ENCODE data around the gene STX18. TPM values are rescaled to one million over a fixed set of nuclear protein-coding genes. Genes with fewer than 3 reads are reported as not detected.

Gene STX18
- total RNA-seq, 1 experiment from 2014 or later = 20.9 TPM

- no peak overlapping the region for H2BK120ac ChIP-seq (ENCODE audit: low read depth, low read length, poor library complexity, severe bottlenecking)
- no peak overlapping the region for H3K56ac ChIP-seq (ENCODE audit: insufficient read length, low read depth, low read length)
- H3K27ac Mint-ChIP-seq = peak overlapping the region in 1 of 3 experiments; percentile 99; a peak in 3 of 7 replicates
- no peak overlapping the region for H4K91ac ChIP-seq (ENCODE audit: insufficient read length, low read depth, low read length)
- H3K4ac ChIP-seq (ENCODE audit: low read depth, low read length) = 0 out of 2 replicates have a peak overlapping the region, but pooled peaks have one; percentile 1
- H4K8ac ChIP-seq (replicated peaks; ENCODE audit: insufficient read length, low read depth, low read length) = no peak overlapping the region
- no peaks in the 10 kb centered on the region for H3K9me3 ChIP-seq (ENCODE audit: control insufficient read depth, low read depth, low read length)
- peaks cover 5% of the 10 kb centered on the region; the same call in 1 of the 2 replicates for H3K4me1 ChIP-seq (ENCODE audit: insufficient read depth, low read length)
- H3K4me2 ChIP-seq (ENCODE audit: insufficient read depth, insufficient read length, low read length) = no peak overlapping the region
- H2BK12ac ChIP-seq (ENCODE audit: insufficient read length, low read depth, low read length) = no peak overlapping the region
- H3K27me3 Mint-ChIP-seq (ENCODE audit: low read depth) = peaks cover 34% of the 10 kb centered on the region
- H3K79me2 ChIP-seq (ENCODE audit: insufficient read depth, low read length) = no peaks in the 10 kb centered on the region
- no peak overlapping the region for H3K23ac ChIP-seq (ENCODE audit: insufficient read length, low read depth, low read length)
- no CpG with 5 or more reads among the region's 19 CpGs for WGBS (ENCODE audit: extremely low coverage, insufficient read length, low lambda C conversion rate)
- H3K4me3 Mint-ChIP-seq = peak overlapping the region in 1 of 2 experiments; percentile 56; a peak in 1 of 5 replicates
- H3K79me1 ChIP-seq (ENCODE audit: insufficient read depth, low read depth, low read length, poor library complexity, severe bottlenecking) = no peaks in the 10 kb centered on the region
- no peak overlapping the region for H2AK5ac ChIP-seq (ENCODE audit: insufficient read length, low read length)
- H2BK20ac ChIP-seq (ENCODE audit: low read depth, low read length, poor library complexity, severe bottlenecking) = no peak overlapping the region
- H2BK5ac ChIP-seq (ENCODE audit: insufficient read length, low read length) = no peak overlapping the region
- peak overlapping the region; percentile 4; the same call in 1 of the 2 replicates for H3K14ac ChIP-seq (ENCODE audit: insufficient read depth, low read length)
- no peak overlapping the region for H3T11ph ChIP-seq (ENCODE audit: low read length)
- H3K27me3 ChIP-seq (ENCODE audit: insufficient read depth, low read length) = no peaks in the 10 kb centered on the region
- TF ChIP-seq CTCF (conservative IDR thresholded peaks at IDR 0.05) = no peak
- H4K20me1 ChIP-seq (ENCODE audit: control insufficient read depth, insufficient read depth, insufficient read length) = no peaks in the 10 kb centered on the region
- H2AFZ ChIP-seq (ENCODE audit: low read length) = no peak overlapping the region
- H3K9ac ChIP-seq (ENCODE audit: extremely low read depth, insufficient read length, low read length) = no peak overlapping the region
- H3K18ac ChIP-seq (ENCODE audit: insufficient read length, low read depth, low read length) = peak overlapping the region; percentile 2
- H3K4me1 Mint-ChIP-seq = peaks cover 16 to 17% of the 10 kb centered on the region in 2 experiments
- H3K27ac ChIP-seq (ENCODE audit: insufficient read length, low read depth, low read length) = no peak overlapping the region
- no peak overlapping the region for H2BK15ac ChIP-seq (ENCODE audit: low read depth, low read length)
- peak; percentile 49 for DNase-seq
- no peaks in the 10 kb centered on the region for H3K23me2 ChIP-seq (ENCODE audit: insufficient read length, low read depth, low read length, poor library complexity, severe bottlenecking)
- peaks cover 0 to 2% of the 10 kb centered on the region in 2 experiments; a peak in 2 of 5 replicates for H3K9me3 Mint-ChIP-seq
- H3K36me3 Mint-ChIP-seq (ENCODE audit: insufficient read depth in 1 of 3, low read depth in 3 of 3) = peaks cover 0 to 20% (median 10%) of the 10 kb centered on the region in 3 experiments; a peak in 4 of 7 replicates
- H4K5ac ChIP-seq (ENCODE audit: insufficient read length, low read depth, low read length) = no peak overlapping the region
Observed at GRCh38 chr4:4396628-4397440, 145.0 kb downstream of the STX18 start.
